CD14-positive monocyte (primary cell): ENCODE measurements around the gene HTR1D. TPM values are rescaled to one million over a fixed set of nuclear protein-coding genes. Genes with fewer than 3 reads are reported as not detected.

Experiments used
- DNase-seq, 3 donors: peaks; one replicate each; pipeline ENCODE4 v3.0.0-alpha.2; 2011 to 2022
- H2AFZ ChIP-seq: 2 replicates; pipeline ENCODE4 v1.6.0; 2012; ENCODE audit warnings: mild to moderate bottlenecking, low read depth, low read length, inconsistent platforms; ENCODE audit not compliant: insufficient read depth, poor library complexity, severe bottlenecking
- H3K27ac ChIP-seq, 2 donors: 1 replicate in 1 of 2; 2 replicates in 1 of 2; pipeline ENCODE4 v1.5.1; 2012 to 2013; ENCODE audit warnings: low read length in 2 of 2, control low read depth in 1 of 2, inconsistent platforms in 1 of 2, low read depth in 1 of 2, mild to moderate bottlenecking in 1 of 2
- H3K27me3 ChIP-seq, 2 donors: one replicate each; pipeline versions ENCODE4 v1.6.0 to v1.6.1; 2011 to 2013; ENCODE audit warnings: low read length in 2 of 2; ENCODE audit not compliant: control insufficient read depth in 2 of 2, insufficient read depth in 2 of 2
- H3K36me3 ChIP-seq, 2 donors: replicated peaks in 1 of 2; 1 replicate in 1 of 2; 2 replicates in 1 of 2; pipeline versions ENCODE4 v1.5.1 to v1.6.1; 2012 to 2013; ENCODE audit warnings: low read length in 2 of 2, control low read depth in 1 of 2, inconsistent platforms in 1 of 2, mild to moderate bottlenecking in 1 of 2; ENCODE audit not compliant: insufficient read depth in 2 of 2, control insufficient read depth in 1 of 2
- H3K4me1 ChIP-seq, 2 donors: 1 replicate in 1 of 2; 2 replicates in 1 of 2; pipeline versions ENCODE4 v1.5.1 to v1.6.1; 2012 to 2013; ENCODE audit warnings: low read length in 2 of 2, control low read depth in 1 of 2, inconsistent platforms in 1 of 2, mild to moderate bottlenecking in 1 of 2, moderate library complexity in 1 of 2; ENCODE audit not compliant: insufficient read depth in 2 of 2, control insufficient read depth in 1 of 2
- H3K4me2 ChIP-seq: replicated peaks from 2 replicates; pipeline ENCODE3; 2012; ENCODE audit warnings: low read length, moderate library complexity, mild to moderate bottlenecking; ENCODE audit not compliant: poor library complexity, severe bottlenecking; ENCODE audit errors: extremely low read depth
- H3K4me3 ChIP-seq, 3 experiments: fragments of 200-600 bp in 1 of 3; sonication (generic) in 1 of 3; replicated peaks in 1 of 3; 1 replicate in 2 of 3; 2 replicates in 1 of 3; pipeline ENCODE4 v1.5.1; 2011 to 2013; ENCODE audit warnings: low read length in 3 of 3, mild to moderate bottlenecking in 3 of 3, control low read depth in 2 of 3, low read depth in 2 of 3, inconsistent platforms in 1 of 3, moderate library complexity in 1 of 3
- H3K79me2 ChIP-seq: 2 replicates; pipeline ENCODE4 v1.6.0; 2012; ENCODE audit warnings: mild to moderate bottlenecking, control low read depth, inconsistent platforms, low read length, moderate library complexity; ENCODE audit not compliant: insufficient read depth
- H3K9ac ChIP-seq: 2 replicates; pipeline ENCODE4 v1.6.0; 2017; ENCODE audit warnings: low read length, mild to moderate bottlenecking; ENCODE audit not compliant: insufficient read depth, poor library complexity, severe bottlenecking
- H3K9me3 ChIP-seq, 2 donors: replicated peaks in 1 of 2; 1 replicate in 1 of 2; 2 replicates in 1 of 2; pipeline versions ENCODE4 v1.5.1 to v1.6.1; 2012 to 2013; ENCODE audit warnings: low read length in 2 of 2, control low read depth in 1 of 2; ENCODE audit not compliant: control insufficient read depth in 1 of 2, insufficient read depth in 1 of 2
- H4K20me1 ChIP-seq: 2 replicates; pipeline ENCODE4 v1.6.0; 2012; ENCODE audit warnings: mild to moderate bottlenecking, low read length, control low read depth, moderate library complexity; ENCODE audit not compliant: insufficient read depth
- H3K27ac Mint-ChIP-seq, 7 donors: one replicate each; pipeline ENCODE4 v1.8.0; 2020; ENCODE audit warnings: mild to moderate bottlenecking in 7 of 7, mixed read lengths in 7 of 7, moderate library complexity in 6 of 7, inconsistent platforms in 2 of 7
- H3K27me3 Mint-ChIP-seq, 3 donors: one replicate each; pipeline ENCODE4 v1.8.0; 2021 to 2022; ENCODE audit warnings: low read depth in 3 of 3, mild to moderate bottlenecking in 3 of 3, mixed read lengths in 3 of 3, moderate library complexity in 3 of 3, inconsistent platforms in 1 of 3
- H3K36me3 Mint-ChIP-seq, 2 donors: one replicate each; pipeline ENCODE4 v1.8.0; 2020; ENCODE audit warnings: mixed read lengths in 2 of 2, inconsistent platforms in 1 of 2, mild to moderate bottlenecking in 1 of 2
- H3K4me1 Mint-ChIP-seq: one replicate; pipeline ENCODE4 v1.8.0; 2020; ENCODE audit warnings: mild to moderate bottlenecking, mixed read lengths
- H3K4me3 Mint-ChIP-seq, 2 donors: one replicate each; pipeline ENCODE4 v1.8.0; 2020; ENCODE audit warnings: mild to moderate bottlenecking in 2 of 2, mixed read lengths in 2 of 2, moderate library complexity in 1 of 2
- H3K9me3 Mint-ChIP-seq, 7 donors: one replicate each; pipeline ENCODE4 v1.8.0; 2020 to 2022; ENCODE audit warnings: mixed read lengths in 7 of 7, mild to moderate bottlenecking in 6 of 7, moderate library complexity in 6 of 7, inconsistent platforms in 2 of 7
- WGBS: methylation state at CpG from one replicate; pipeline ENCODE4 v1.1.5; 2013; ENCODE audit warnings: missing lambda C conversion rate; ENCODE audit not compliant: insufficient coverage; 5-methylcytosine and 5-hydroxymethylcytosine counted together
- intact Hi-C, 2 donors: fragments of 100-400 bp; cut with micrococcal nuclease; formaldehyde crosslinking; loops; one replicate each; pipeline versions ENCODE4 v1.15.0 to v1.15.1; 2023
- polyA plus RNA-seq, 3 donors: library from polyadenylated mRNA; depleted of rRNA in 1 of 3; unstranded in 2 of 3; stranded (reverse) in 1 of 3; fragments of 300-500 nt in 2 of 3; fragments of >200 nt in 1 of 3; fragmentation: Illumina TruSeq in 2 of 3; gene quantifications; 1 replicate in 2 of 3; 2 replicates in 1 of 3; pipeline ENCODE4 v1.2.3, GENCODE V29; 2012 to 2021
- TF ChIP-seq, protein P1 (sequence below): fragments of 200-600 bp; IDR thresholded peaks from one replicate; pipeline ENCODE4 v1.8.0; 2022; ENCODE audit warnings: antibody characterized with exemption, mild to moderate bottlenecking

HTR1D gene
- polyA plus RNA-seq, 3 donors, result not detected

GRCh38 chr1:23198373-23198772, 18.9 kb downstream of the HTR1D start:
- no peak overlapping the region for H3K27ac Mint-ChIP-seq
- no peaks in the 10 kb centered on the region for H3K27me3 ChIP-seq
- intact Hi-C loops, result no loop called here
- H4K20me1 ChIP-seq, result no peaks in the 10 kb centered on the region
- no peak for DNase-seq
- peaks cover 11 to 15% (median 12%) of the 10 kb centered on the region in 3 donors for H3K27me3 Mint-ChIP-seq
- H2AFZ ChIP-seq, result no peak overlapping the region
- no peak overlapping the region for H3K9ac ChIP-seq
- peaks cover 0 to 4% (median 2%) of the 10 kb centered on the region in 7 donors for H3K9me3 Mint-ChIP-seq
- H3K9me3 ChIP-seq, result no peaks in the 10 kb centered on the region
- WGBS, result no CpG with 5 or more reads among the region's 4 CpGs
- no peak overlapping the region for H3K4me3 ChIP-seq
- H3K36me3 Mint-ChIP-seq, result no peaks in the 10 kb centered on the region
- no peaks in the 10 kb centered on the region for H3K4me1 Mint-ChIP-seq
- H3K4me1 ChIP-seq, result no peaks in the 10 kb centered on the region
- no peaks in the 10 kb centered on the region for H3K36me3 ChIP-seq
- TF ChIP-seq, protein P1, sequence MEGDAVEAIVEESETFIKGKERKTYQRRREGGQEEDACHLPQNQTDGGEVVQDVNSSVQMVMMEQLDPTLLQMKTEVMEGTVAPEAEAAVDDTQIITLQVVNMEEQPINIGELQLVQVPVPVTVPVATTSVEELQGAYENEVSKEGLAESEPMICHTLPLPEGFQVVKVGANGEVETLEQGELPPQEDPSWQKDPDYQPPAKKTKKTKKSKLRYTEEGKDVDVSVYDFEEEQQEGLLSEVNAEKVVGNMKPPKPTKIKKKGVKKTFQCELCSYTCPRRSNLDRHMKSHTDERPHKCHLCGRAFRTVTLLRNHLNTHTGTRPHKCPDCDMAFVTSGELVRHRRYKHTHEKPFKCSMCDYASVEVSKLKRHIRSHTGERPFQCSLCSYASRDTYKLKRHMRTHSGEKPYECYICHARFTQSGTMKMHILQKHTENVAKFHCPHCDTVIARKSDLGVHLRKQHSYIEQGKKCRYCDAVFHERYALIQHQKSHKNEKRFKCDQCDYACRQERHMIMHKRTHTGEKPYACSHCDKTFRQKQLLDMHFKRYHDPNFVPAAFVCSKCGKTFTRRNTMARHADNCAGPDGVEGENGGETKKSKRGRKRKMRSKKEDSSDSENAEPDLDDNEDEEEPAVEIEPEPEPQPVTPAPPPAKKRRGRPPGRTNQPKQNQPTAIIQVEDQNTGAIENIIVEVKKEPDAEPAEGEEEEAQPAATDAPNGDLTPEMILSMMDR, result no peak
- H3K4me3 Mint-ChIP-seq, result no peak overlapping the region
- H3K4me2 ChIP-seq, result no peak overlapping the region
- H3K79me2 ChIP-seq, result no peaks in the 10 kb centered on the region
- no peak overlapping the region for H3K27ac ChIP-seq

GRCh38 chr1:23196627-23197328, 20.5 kb downstream of the HTR1D start:
- H2AFZ ChIP-seq, result no peak overlapping the region
- H3K79me2 ChIP-seq, result no peaks in the 10 kb centered on the region
- no peak overlapping the region for H3K4me3 ChIP-seq
- no peaks in the 10 kb centered on the region for H3K9me3 ChIP-seq
- H3K27ac Mint-ChIP-seq, result no peak overlapping the region
- TF ChIP-seq, protein P1, result no peak
- H3K27me3 ChIP-seq, result no peaks in the 10 kb centered on the region
- no peak overlapping the region for H3K4me2 ChIP-seq
- no peaks in the 10 kb centered on the region for H3K4me1 Mint-ChIP-seq
- no peaks in the 10 kb centered on the region for H3K36me3 Mint-ChIP-seq
- no peak overlapping the region for H3K4me3 Mint-ChIP-seq
- H3K9ac ChIP-seq, result no peak overlapping the region
- peaks cover 11 to 16% (median 12%) of the 10 kb centered on the region in 3 donors for H3K27me3 Mint-ChIP-seq
- H4K20me1 ChIP-seq, result no peaks in the 10 kb centered on the region
- DNase-seq, result no peak
- WGBS, result 86% methylated on average over 5 of the region's 10 CpGs
- peaks cover 0 to 4% (median 2%) of the 10 kb centered on the region in 7 donors for H3K9me3 Mint-ChIP-seq
- no peak overlapping the region for H3K27ac ChIP-seq
- H3K36me3 ChIP-seq, result no peaks in the 10 kb centered on the region
- no peaks in the 10 kb centered on the region for H3K4me1 ChIP-seq
- intact Hi-C loops, result no loop called here
